HCT116 (cell line): Measurements from ENCODE around the gene SOCS7. TPM values are rescaled to one million over a fixed set of nuclear protein-coding genes. Genes with fewer than 3 reads are reported as not detected.

Experiments used
- ATAC-seq: fragments of 200-7000 bp; cut with Tn5 transposase; 2 replicates; pipeline ENCODE4 v1.9.1; 2020; ENCODE audit warnings: mild to moderate bottlenecking, moderate library complexity
- BruUV-seq: library from RNA; stranded (reverse); fragments of 400-500 nt; replicated peaks from 2 replicates; lab custom pipeline; 2021; lab: Mats Ljungman, UMichigan
- CTCF ChIA-PET: fragments of 300-600 bp; sonication (Branson Sonifier 250); formaldehyde crosslinking; loops from one replicate; lab custom pipeline; 2021; ENCODE audit warnings: antibody characterized with exemption; lab: Charles Lee
- POLR2A ChIA-PET: fragments of 300-600, 350-600 bp; sonication (Branson Sonifier 250); formaldehyde crosslinking; loops from one replicate; lab custom pipeline; 2021; ENCODE audit warnings: antibody characterized with exemption; lab: Charles Lee
- RAD21 ChIA-PET, 2 experiments: fragments of 300-600 bp; sonication (Branson Sonifier 250); formaldehyde crosslinking; loops; one replicate each; lab custom pipeline; 2023; ENCODE audit warnings: low total read pairs in 2 of 2; ENCODE audit not compliant: uncharacterized antibody in 2 of 2, unreplicated experiment in 2 of 2, low non-redundant PET in 1 of 2; lab: Charles Lee
- DNase-seq: peaks from one replicate; pipeline ENCODE4 v3.0.0-alpha.2; 2010; ENCODE audit warnings: low read depth, low spot score
- H2AFZ ChIP-seq: fragments of 200-600 bp; shearing (Covaris generic), sonication (generic); 2 replicates; pipeline ENCODE4 v1.6.1; 2017; ENCODE audit warnings: low read depth, mixed run types, mixed read lengths, antibody characterized with exemption, low read length; ENCODE audit not compliant: poor library complexity, severe bottlenecking
- H3K27ac ChIP-seq: 2 replicates; pipeline ENCODE4 v1.5.1; 2012; ENCODE audit warnings: low read depth, low read length
- H3K27me3 ChIP-seq: fragments of 200-600 bp; sonication (generic); 2 replicates; pipeline ENCODE4 v1.6.1; 2016; ENCODE audit warnings: mixed run types, low read length, mixed read lengths; ENCODE audit not compliant: insufficient read depth
- H3K36me3 ChIP-seq, 2 experiments: fragments of 200-500 bp in 1 of 2; fragments of 200-600 bp in 1 of 2; sonication (Bioruptor generic) in 1 of 2; sonication (generic) in 1 of 2; 2 replicates each; pipeline versions ENCODE4 v1.5.1 to v1.6.1; 2014 to 2016; ENCODE audit warnings: low read length in 2 of 2, inconsistent platforms in 1 of 2, mixed read lengths in 1 of 2, mixed run types in 1 of 2; ENCODE audit not compliant: insufficient read depth in 2 of 2, control insufficient read depth in 1 of 2
- H3K4me1 ChIP-seq, 2 experiments: fragments of 200-600 bp in 1 of 2; sonication (generic) in 1 of 2; 2 replicates each; pipeline versions ENCODE4 v1.5.1 to v1.6.1; 2012 to 2017; ENCODE audit warnings: low read length in 2 of 2, inconsistent platforms in 1 of 2, mild to moderate bottlenecking in 1 of 2, mixed read lengths in 1 of 2, mixed run types in 1 of 2, moderate library complexity in 1 of 2; ENCODE audit not compliant: insufficient read depth in 2 of 2, control insufficient read depth in 1 of 2
- H3K4me2 ChIP-seq: fragments of 200-600 bp; sonication (generic); 2 replicates; pipeline ENCODE4 v1.6.1; 2017; ENCODE audit warnings: mixed run types, low read length, mixed read lengths
- H3K4me3 ChIP-seq, 2 experiments: fragments of 200-600 bp in 1 of 2; sonication (generic) in 1 of 2; replicated peaks in 1 of 2; 2 replicates each; pipeline ENCODE4 v1.5.1; 2011 to 2016; ENCODE audit warnings: low read length in 2 of 2, control low read depth in 1 of 2, low read depth in 1 of 2, mild to moderate bottlenecking in 1 of 2, mixed read lengths in 1 of 2, mixed run types in 1 of 2
- H3K79me2 ChIP-seq: fragments of 200-600 bp; sonication (generic); 2 replicates; pipeline ENCODE4 v1.6.1; 2017; ENCODE audit warnings: mild to moderate bottlenecking, mixed run types, low read length, moderate library complexity, mixed read lengths; ENCODE audit not compliant: insufficient read depth
- H3K9ac ChIP-seq: fragments of 200-600 bp; sonication (generic); 2 replicates; pipeline ENCODE4 v1.6.1; 2016; ENCODE audit warnings: low read length, mixed read lengths
- H3K9me2 ChIP-seq: fragments of 200-600 bp; sonication (generic), shearing (Covaris generic); 2 replicates; pipeline ENCODE4 v1.6.1; 2017; ENCODE audit warnings: mixed run types, mild to moderate bottlenecking, moderate library complexity; ENCODE audit not compliant: insufficient read depth
- H3K9me3 ChIP-seq, 2 experiments: fragments of 200-500 bp in 1 of 2; fragments of 200-600 bp in 1 of 2; sonication (Bioruptor generic) in 1 of 2; sonication (generic) in 1 of 2; 2 replicates each; pipeline ENCODE4 v1.6.1; 2014 to 2017; ENCODE audit warnings: low read length in 2 of 2, mixed read lengths in 2 of 2, inconsistent platforms in 1 of 2, low read depth in 1 of 2, mild to moderate bottlenecking in 1 of 2, mixed run types in 1 of 2, moderate library complexity in 1 of 2; ENCODE audit not compliant: control insufficient read depth in 1 of 2, insufficient read depth in 1 of 2
- H4K20me1 ChIP-seq: fragments of 200-600 bp; sonication (generic), shearing (Covaris generic); 2 replicates; pipeline ENCODE4 v1.6.1; 2017; ENCODE audit warnings: mixed run types, mild to moderate bottlenecking, moderate library complexity; ENCODE audit not compliant: insufficient read depth
- ATF3 ChIP-seq: IDR thresholded peaks from 2 replicates; pipeline ENCODE4 v1.6.1; 2012
- CBX3 ChIP-seq: IDR thresholded peaks from 2 replicates; pipeline ENCODE4 v1.6.1; 2012; ENCODE audit warnings: low read depth
- CEBPB ChIP-seq: IDR thresholded peaks from 2 replicates; pipeline ENCODE4 v1.6.1; 2012; ENCODE audit warnings: low read depth
- CTCF ChIP-seq, 3 experiments: fragments of 200-600 bp in 1 of 3; sonication (generic) in 1 of 3; IDR thresholded peaks in 2 of 3; conservative IDR thresholded peaks in 1 of 3; 2 replicates each; pipeline ENCODE4 v1.5.1; 2012 to 2017; ENCODE audit warnings: low read depth in 2 of 3, low read length in 2 of 3, antibody characterized with exemption in 1 of 3, borderline replicate concordance in 1 of 3, control low read depth in 1 of 3, mild to moderate bottlenecking in 1 of 3, mixed read lengths in 1 of 3, mixed run types in 1 of 3, moderate library complexity in 1 of 3; ENCODE audit not compliant: insufficient read depth in 1 of 3
- ELF1 ChIP-seq: IDR thresholded peaks from 2 replicates; pipeline ENCODE4 v1.6.1; 2012; ENCODE audit warnings: low read depth, borderline replicate concordance
- FOSL1 ChIP-seq: IDR thresholded peaks from 2 replicates; pipeline ENCODE4 v1.6.1; 2012; ENCODE audit warnings: low read depth
- POLR2AphosphoS5 ChIP-seq: IDR thresholded peaks from 2 replicates; pipeline ENCODE4 v1.6.1; 2011; ENCODE audit warnings: mild to moderate bottlenecking, low read depth, low read length, moderate library complexity
- REST ChIP-seq: IDR thresholded peaks from 2 replicates; pipeline ENCODE4 v1.6.1; 2012; ENCODE audit warnings: low read depth
- SP1 ChIP-seq: IDR thresholded peaks from 2 replicates; pipeline ENCODE4 v1.6.1; 2012; ENCODE audit warnings: low read depth
- SRF ChIP-seq: IDR thresholded peaks from 2 replicates; pipeline ENCODE4 v1.6.1; 2012; ENCODE audit warnings: low read depth
- YY1 ChIP-seq: IDR thresholded peaks from 2 replicates; pipeline ENCODE4 v1.6.1; 2011; ENCODE audit warnings: low read length, low read depth, moderate library complexity, mild to moderate bottlenecking; ENCODE audit not compliant: insufficient replicate concordance; ENCODE audit errors: extremely low read depth
- ZFX ChIP-seq: fragments of 450-650 bp; IDR thresholded peaks from 2 replicates; pipeline ENCODE4 v1.6.1; 2017
- intact Hi-C: fragments of 100-400 bp; cut with micrococcal nuclease; formaldehyde crosslinking; loops from 2 replicates; pipeline ENCODE4 v1.10.0; 2022
- total RNA-seq: library from RNA; stranded (reverse); gene quantifications from one replicate; pipeline ENCODE4 v1.2.1, GENCODE V29; 2021; ENCODE audit not compliant: unreplicated experiment

The SOCS7 gene
- total RNA-seq, 1 experiment from 2014 or later = 49.9 TPM

GRCh38 chr17:38353668-38354067 is 2.0 kb downstream of the SOCS7 start (continued):
- TF ChIP-seq CTCF (IDR thresholded peaks at IDR 0.05 in 2 of 3, conservative IDR thresholded peaks at IDR 0.05 in 1 of 3; ENCODE audit: borderline replicate concordance in 1 of 3, insufficient read depth in 1 of 3, low read depth in 2 of 3, low read length in 2 of 3) (no peak), CBX3 (no peak), POLR2AphosphoS5 (no peak), SRF (no peak), CEBPB (no peak), YY1 (no peak)

GRCh38 chr17:38354466-38354865 is 2.8 kb downstream of the SOCS7 start:
- H3K27me3 ChIP-seq = no peaks in the 10 kb centered on the region
- CTCF ChIA-PET = interaction anchor here (1.1 kb wide), 1 partner anchor 230 kb away, joined by 3 read pairs; no protein-coding TSS in a partner anchor
- no TSS peak for BruUV-seq
- no peak overlapping the region for H3K9ac ChIP-seq
- H3K9me2 ChIP-seq = no peaks in the 10 kb centered on the region
- no peak overlapping the region for H3K4me3 ChIP-seq
- no peak for ATAC-seq
- TF ChIP-seq FOSL1 (no peak), ATF3 (no peak), YY1 (no peak), CEBPB (no peak), SP1 (no peak), ZFX (no peak), REST (no peak), ELF1 (no peak), POLR2AphosphoS5 (no peak)
- TF ChIP-seq, all 23 proteins: peak for 0
- intact Hi-C loops = loop anchor here (10.0 kb wide), 1 partner anchor 130 kb away; no protein-coding TSS in a partner anchor
- Histone ChIP-seq H3K36me3 (no peaks in the 10 kb centered on the region), H3K9me3 (no peaks in the 10 kb centered on the region), H3K27ac (no peak overlapping the region), H4K20me1 (0 out of 2 replicates have a peak, but pooled peaks cover 3% of the 10 kb centered on the region), H3K4me2 (no peak overlapping the region), H2AFZ (no peak overlapping the region), H3K79me2 (peaks cover 63% of the 10 kb centered on the region), H3K4me1 (peaks cover 4 to 30% of the 10 kb centered on the region in 2 experiments; a peak in 3 of 4 replicates)
- RAD21 ChIA-PET = no interaction called here
- DNase-seq = no peak
- POLR2A ChIA-PET = no interaction called here
